Loucy (cell line): ENCODE results near the gene SNX21.

Source experiments
- CTCF ChIP-seq: fragments of 200-600 bp; sonication (generic); conservative IDR thresholded peaks from 2 replicates; pipeline ENCODE4 v1.5.1; 2014; ENCODE audit warnings: mild to moderate bottlenecking, antibody characterized with exemption, low read length
- EZH2phosphoT487 ChIP-seq: fragments of 200-600 bp; IDR thresholded peaks from 2 replicates; pipeline ENCODE4 v1.6.1; 2018; ENCODE audit warnings: antibody characterized with exemption, mild to moderate bottlenecking, moderate library complexity, borderline replicate concordance

DNA sequence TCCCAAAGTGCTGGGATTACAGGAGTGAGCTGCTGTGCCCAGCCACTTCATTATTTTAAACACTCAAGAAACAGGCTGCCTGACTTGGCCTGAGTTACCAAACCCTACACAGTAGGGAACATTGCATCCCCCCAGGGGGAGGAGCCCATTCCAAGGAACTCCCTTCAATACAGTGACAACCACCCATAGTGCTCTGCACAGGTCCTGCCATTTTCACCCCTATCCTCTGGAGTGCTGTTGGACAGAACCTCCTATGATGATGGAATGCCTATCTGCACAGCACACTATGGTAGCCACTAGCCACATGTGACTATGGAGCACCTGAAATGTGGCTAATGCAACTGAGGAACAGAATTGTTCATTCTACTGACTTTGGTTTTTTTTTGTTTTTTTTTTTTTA, 11.9 kb downstream of the SNX21 start:
- TF ChIP-seq CTCF (no peak), EZH2phosphoT487 (no peak)
